Breast epithelium (tissue), 4 donors: Measurements from ENCODE around the gene FOXC1. TPM values are rescaled to one million over a fixed set of nuclear protein-coding genes. Genes with fewer than 3 reads are reported as not detected.
A peak's percentile ranks its signal among the peaks of the same experiment; 100 is the strongest.

Experiments used
- DNase-seq, 2 donors: peaks; one replicate each; pipeline ENCODE4 v3.0.0-alpha.2; 2019; ENCODE audit warnings: low spot score in 2 of 2
- H3K27ac ChIP-seq, 2 donors: fragments of 200-600 bp; sonication (generic) in 1 of 2; one replicate each; pipeline ENCODE4 v1.5.1; 2016 to 2019; ENCODE audit warnings: mild to moderate bottlenecking in 1 of 2
- H3K27me3 ChIP-seq, 2 donors: fragments of 200-600 bp; sonication (generic) in 1 of 2; one replicate each; pipeline versions ENCODE4 v1.5.1 to v1.6.0; 2017 to 2019; ENCODE audit warnings: control low read depth in 1 of 2, mild to moderate bottlenecking in 1 of 2
- H3K36me3 ChIP-seq: fragments of 200-600 bp; one replicate; pipeline ENCODE4 v1.5.1; 2019
- H3K4me1 ChIP-seq, 2 donors: fragments of 200-600 bp; sonication (generic); one replicate each; pipeline ENCODE4 v1.5.1; 2016 to 2019; ENCODE audit warnings: control low read depth in 1 of 2
- H3K4me3 ChIP-seq, 3 donors: fragments of 200-600 bp; sonication (generic); 1 replicate in 2 of 3; 2 replicates in 1 of 3; pipeline ENCODE4 v1.5.1; 2016 to 2019; ENCODE audit warnings: mild to moderate bottlenecking in 3 of 3, moderate library complexity in 2 of 3
- H3K9me3 ChIP-seq, 2 donors: fragments of 200-600 bp; sonication (generic) in 1 of 2; one replicate each; pipeline ENCODE4 v1.5.1; 2016 to 2019; ENCODE audit warnings: control low read depth in 1 of 2
- POLR2A ChIP-seq: fragments of 450-650 bp; IDR thresholded peaks from one replicate; pipeline ENCODE4 v1.6.1; 2016; ENCODE audit warnings: antibody characterized with exemption, mild to moderate bottlenecking, moderate library complexity
- POLR2AphosphoS5 ChIP-seq, 3 donors: sonication (generic); formaldehyde crosslinking; IDR thresholded peaks; one replicate each; pipeline ENCODE4 v1.6.1; 2017; ENCODE audit warnings: antibody characterized with exemption in 3 of 3
- intact Hi-C: fragments of 100-400 bp; cut with DNase I; formaldehyde crosslinking; loops from one replicate; pipeline ENCODE4 v1.15.1; 2023; ENCODE audit warnings: low total_unique reads
- total RNA-seq, 3 donors: library from RNA; depleted of rRNA; stranded (reverse); fragments of >200 nt; gene quantifications; one replicate each; pipeline ENCODE4 v1.1.0, GENCODE V29; 2016
- TF ChIP-seq, protein P1 (sequence below), 3 donors: fragments of 450-650 bp; IDR thresholded peaks; one replicate each; pipeline ENCODE4 v1.5.1; 2016 to 2017; ENCODE audit warnings: antibody characterized with exemption in 3 of 3, mild to moderate bottlenecking in 3 of 3, moderate library complexity in 3 of 3

The FOXC1 gene
- total RNA-seq, 3 donors from 2014 or later, result 3.7 to 13.2 (median 7.5) TPM

DNA sequence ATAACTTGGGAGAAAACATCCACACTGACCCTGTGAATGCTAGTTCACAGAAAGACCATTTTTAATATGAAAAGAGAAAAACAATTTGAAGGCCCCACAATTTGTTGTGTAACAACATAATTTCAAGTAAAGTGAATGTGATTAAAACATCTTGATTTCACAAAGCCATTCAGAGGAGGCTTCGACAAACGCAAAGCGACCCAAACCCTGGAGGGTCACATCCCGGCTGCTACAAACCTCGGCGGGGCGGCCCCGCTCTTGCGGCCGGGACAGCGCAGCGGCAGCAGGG is 14.0 kb downstream of the FOXC1 start:
- Histone ChIP-seq H3K36me3 (no peaks in the 10 kb centered on the region), H3K4me3 (peak overlapping the region in 2 of 3 donors; percentile 70 to 87), H3K27ac (no peak overlapping the region), H3K4me1 (no peaks in the 10 kb centered on the region), H3K27me3 (peaks cover 0 to 6% of the 10 kb centered on the region in 2 donors), H3K9me3 (no peaks in the 10 kb centered on the region)
- intact Hi-C loops, result no loop called here
- TF ChIP-seq POLR2A (no peak), POLR2AphosphoS5 (IDR thresholded peaks at IDR 0.05) (no peak)
- TF ChIP-seq, protein P1, sequence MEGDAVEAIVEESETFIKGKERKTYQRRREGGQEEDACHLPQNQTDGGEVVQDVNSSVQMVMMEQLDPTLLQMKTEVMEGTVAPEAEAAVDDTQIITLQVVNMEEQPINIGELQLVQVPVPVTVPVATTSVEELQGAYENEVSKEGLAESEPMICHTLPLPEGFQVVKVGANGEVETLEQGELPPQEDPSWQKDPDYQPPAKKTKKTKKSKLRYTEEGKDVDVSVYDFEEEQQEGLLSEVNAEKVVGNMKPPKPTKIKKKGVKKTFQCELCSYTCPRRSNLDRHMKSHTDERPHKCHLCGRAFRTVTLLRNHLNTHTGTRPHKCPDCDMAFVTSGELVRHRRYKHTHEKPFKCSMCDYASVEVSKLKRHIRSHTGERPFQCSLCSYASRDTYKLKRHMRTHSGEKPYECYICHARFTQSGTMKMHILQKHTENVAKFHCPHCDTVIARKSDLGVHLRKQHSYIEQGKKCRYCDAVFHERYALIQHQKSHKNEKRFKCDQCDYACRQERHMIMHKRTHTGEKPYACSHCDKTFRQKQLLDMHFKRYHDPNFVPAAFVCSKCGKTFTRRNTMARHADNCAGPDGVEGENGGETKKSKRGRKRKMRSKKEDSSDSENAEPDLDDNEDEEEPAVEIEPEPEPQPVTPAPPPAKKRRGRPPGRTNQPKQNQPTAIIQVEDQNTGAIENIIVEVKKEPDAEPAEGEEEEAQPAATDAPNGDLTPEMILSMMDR (IDR thresholded peaks at IDR 0.05), result no peak
- DNase-seq, result no peak

DNA sequence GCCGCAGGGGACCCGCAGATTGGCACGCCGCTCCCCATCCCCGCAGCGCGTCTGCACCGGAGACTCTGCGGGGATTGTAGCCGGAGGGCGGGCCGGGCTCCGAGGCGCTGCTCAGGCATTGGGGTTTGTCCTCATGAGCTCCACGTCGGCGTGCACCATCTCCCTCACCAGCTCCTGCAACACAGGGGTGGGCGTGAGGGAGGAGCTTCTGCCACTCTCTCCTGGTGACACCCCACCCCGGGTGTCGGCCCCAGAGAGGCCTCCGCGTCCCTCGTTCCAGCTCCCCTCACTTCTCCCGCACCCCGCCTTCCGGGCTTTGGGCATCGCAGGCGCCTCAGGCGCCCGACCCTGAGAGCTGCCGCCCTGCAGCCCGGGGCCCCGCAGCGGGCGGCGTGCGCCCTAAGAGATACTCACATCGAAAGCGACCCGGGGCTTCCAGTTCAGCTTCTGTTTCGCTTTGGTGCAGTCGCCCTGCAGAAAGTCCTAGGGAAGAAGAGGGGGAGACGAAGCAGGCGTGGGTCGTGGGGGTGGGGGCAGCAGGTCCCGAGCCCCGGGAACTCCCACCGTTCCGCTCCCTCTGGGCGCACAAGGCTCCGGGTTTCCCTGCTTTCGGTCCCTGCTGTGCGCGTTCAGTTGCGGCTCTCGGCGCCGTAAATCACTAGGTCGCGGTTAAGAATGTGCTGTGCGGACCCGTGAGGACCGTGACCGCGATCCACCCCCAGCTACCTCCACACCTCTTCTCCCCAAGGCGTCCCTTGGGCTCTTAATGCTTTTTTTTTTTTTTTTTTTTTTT is 14.5 kb downstream of the FOXC1 start:
- TF ChIP-seq POLR2AphosphoS5 (IDR thresholded peaks at IDR 0.05) (no peak), POLR2A (no peak)
- TF ChIP-seq, protein P1 (IDR thresholded peaks at IDR 0.05), result no peak
- Histone ChIP-seq H3K4me3 (peak overlapping the region; percentile 60 to 87 (median 70)), H3K36me3 (no peaks in the 10 kb centered on the region), H3K4me1 (no peaks in the 10 kb centered on the region), H3K27me3 (peaks cover 0 to 6% of the 10 kb centered on the region in 2 donors), H3K9me3 (no peaks in the 10 kb centered on the region), H3K27ac (peak overlapping the region in 1 of 2 donors; percentile 21)
- intact Hi-C loops, result no loop called here
- no peak for DNase-seq

DNA sequence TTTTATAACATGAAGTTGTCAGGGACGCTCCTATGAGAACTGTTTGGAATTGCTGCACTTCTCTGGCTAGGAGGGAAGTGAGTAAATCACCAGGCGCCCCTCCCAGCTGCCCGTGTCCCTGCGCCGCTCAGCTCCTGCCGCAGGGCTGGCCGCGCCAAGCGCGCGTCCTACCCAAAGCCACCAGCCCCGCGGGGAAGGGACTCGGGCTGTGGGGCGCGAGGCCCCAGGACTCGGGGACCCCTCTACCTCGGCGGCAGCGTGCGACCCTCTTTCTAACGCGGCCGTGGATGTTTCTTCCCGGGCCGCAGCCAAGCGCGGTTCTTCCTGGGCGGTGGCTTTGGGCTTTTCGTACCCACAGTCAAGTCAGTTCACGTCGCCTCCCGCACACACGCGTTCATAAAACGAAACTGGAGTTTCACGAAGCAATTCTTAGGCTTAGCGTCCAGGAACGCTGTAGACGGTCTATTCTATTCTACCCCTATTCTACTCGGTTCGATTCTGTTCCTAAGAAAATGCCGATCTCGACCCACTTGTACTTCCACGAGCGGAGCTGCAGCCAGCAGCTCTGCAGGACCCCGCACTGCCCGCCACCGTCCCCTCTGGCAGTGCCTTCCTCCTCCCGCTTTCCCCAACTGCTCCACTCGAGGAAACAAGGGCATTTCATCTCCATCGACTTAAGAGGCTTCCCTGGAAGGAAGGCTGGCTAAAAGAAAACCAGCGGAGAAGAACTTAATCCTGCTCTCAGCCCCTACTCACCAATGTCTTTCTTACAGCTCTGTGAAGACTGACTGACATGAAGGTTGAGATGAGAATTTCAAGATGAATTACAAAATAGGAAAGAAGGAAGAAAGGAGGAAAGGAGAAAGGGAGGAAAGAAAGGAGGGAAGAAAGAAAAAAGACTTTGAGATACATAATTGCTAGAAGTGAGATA is 15.4 kb downstream of the FOXC1 start:
- H3K9me3 ChIP-seq, result no peaks in the 10 kb centered on the region
- H3K4me1 ChIP-seq, result no peaks in the 10 kb centered on the region
- TF ChIP-seq, protein P1 (IDR thresholded peaks at IDR 0.05), result no peak
- TF ChIP-seq POLR2A, result no peak
- TF ChIP-seq POLR2AphosphoS5 (IDR thresholded peaks at IDR 0.05), result no peak
- no peak for DNase-seq
- peaks cover 0 to 6% of the 10 kb centered on the region in 2 donors for H3K27me3 ChIP-seq
- intact Hi-C loops, result no loop called here
- peak overlapping the region; percentile 60 to 87 (median 70) for H3K4me3 ChIP-seq
- H3K36me3 ChIP-seq, result no peaks in the 10 kb centered on the region
- peak overlapping the region in 1 of 2 donors; percentile 55 for H3K27ac ChIP-seq

DNA sequence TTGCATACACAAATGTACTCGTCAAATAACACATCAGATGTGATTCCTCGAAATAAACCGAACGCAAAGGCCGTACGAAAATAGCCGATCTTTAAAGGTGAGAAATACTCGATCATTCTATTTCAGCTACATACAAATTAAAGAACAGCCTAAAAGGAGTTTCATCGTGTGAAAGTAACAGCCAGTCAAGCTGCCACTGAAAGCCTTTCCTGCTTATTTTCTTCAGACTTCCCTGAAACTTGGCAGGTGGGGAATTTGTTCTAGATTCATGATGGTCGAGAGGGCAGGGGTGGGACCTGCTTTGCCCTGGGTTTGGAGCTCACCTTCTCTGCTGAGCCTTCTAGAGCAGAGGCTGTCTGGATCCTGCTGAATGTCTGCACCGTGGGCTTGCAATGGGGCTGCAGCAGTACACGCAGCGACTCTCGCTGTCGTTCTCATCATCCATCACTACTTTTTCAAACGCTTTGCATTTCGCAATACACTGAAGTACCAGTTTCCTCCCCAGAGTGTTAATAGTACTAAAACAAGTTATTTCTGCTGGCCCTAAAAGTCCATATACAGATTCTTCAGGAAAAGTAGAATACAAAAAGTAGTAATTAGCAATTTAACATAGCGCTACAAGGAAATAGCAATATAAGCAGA is 16.2 kb downstream of the FOXC1 start:
- intact Hi-C loops, result no loop called here
- TF ChIP-seq POLR2A, result no peak
- TF ChIP-seq, protein P1 (IDR thresholded peaks at IDR 0.05), result no peak
- TF ChIP-seq POLR2AphosphoS5 (IDR thresholded peaks at IDR 0.05), result no peak
- no peak overlapping the region for H3K27ac ChIP-seq

More for the DNA sequence above, 16.2 kb downstream of the FOXC1 start:
- H3K9me3 ChIP-seq, result no peaks in the 10 kb centered on the region
- peaks cover 0 to 6% of the 10 kb centered on the region in 2 donors for H3K27me3 ChIP-seq
- no peak for DNase-seq
- no peaks in the 10 kb centered on the region for H3K36me3 ChIP-seq
- no peaks in the 10 kb centered on the region for H3K4me1 ChIP-seq
- no peak overlapping the region for H3K4me3 ChIP-seq
